T follicular helper cell (primary cell): Measurements from ENCODE around the gene FRAS1.
"Not testable (repeated sequence)": the region's sequence is repeated elsewhere in the genome, so short reads cannot be mapped to it uniquely, and the experiment has no call there.

ENCODE experiments used
- DNase-seq: peaks from one replicate; pipeline ENCODE4 v3.0.0-alpha.2; 2020; ENCODE audit warnings: low read depth

Gene FRAS1

GRCh38 chr4:78548889-78549288 lies 491.8 kb downstream of the FRAS1 start:
- not testable (repeated sequence) for DNase-seq

- no peak for DNase-seq
Measured at GRCh38 chr4:78551420-78552351, 494.6 kb downstream of the FRAS1 start, which contains the start of gene ANXA3. ANXA3 (plus strand) TSS chr4:78551770; CDS start chr4:78554474, 2,704 bp downstream.

- no peak for DNase-seq
Measured at GRCh38 chr4:78552389-78553042, 495.4 kb downstream of the FRAS1 start.

- no peak for DNase-seq
Measured at GRCh38 chr4:78553043-78553396, 495.9 kb downstream of the FRAS1 start.

- DNase-seq: no peak
Measured at GRCh38 chr4:78553529-78554060, 496.5 kb downstream of the FRAS1 start.

- DNase-seq: no peak
Measured at GRCh38 chr4:78556665-78557064, 499.5 kb downstream of the FRAS1 start.

GRCh38 chr4:78557841-78558240 lies 500.7 kb downstream of the FRAS1 start:
- DNase-seq: no peak

GRCh38 chr4:78558410-78558809 lies 501.3 kb downstream of the FRAS1 start:
- DNase-seq: no peak

- DNase-seq: no peak
Measured at GRCh38 chr4:78560296-78560963, 503.3 kb downstream of the FRAS1 start.

GRCh38 chr4:78561677-78562076 lies 504.6 kb downstream of the FRAS1 start:
- DNase-seq: no peak

GRCh38 chr4:78562687-78563086 lies 505.6 kb downstream of the FRAS1 start:
- DNase-seq: no peak

- no peak for DNase-seq
Measured at GRCh38 chr4:78565971-78566372, 508.8 kb downstream of the FRAS1 start.

- no peak for DNase-seq
Measured at GRCh38 chr4:78566834-78567499, 509.8 kb downstream of the FRAS1 start.

- DNase-seq: no peak
Measured at GRCh38 chr4:78567500-78568060, 510.5 kb downstream of the FRAS1 start.

GRCh38 chr4:78568640-78569305 lies 511.6 kb downstream of the FRAS1 start:
- DNase-seq: no peak

GRCh38 chr4:78569306-78569821 lies 512.2 kb downstream of the FRAS1 start:
- DNase-seq: no peak

- no peak for DNase-seq
Measured at GRCh38 chr4:78570117-78570516, 513.0 kb downstream of the FRAS1 start.

- DNase-seq: no peak
Measured at GRCh38 chr4:78571804-78572203, 514.7 kb downstream of the FRAS1 start.

GRCh38 chr4:78578674-78579425 lies 521.7 kb downstream of the FRAS1 start:
- DNase-seq: no peak

- no peak for DNase-seq
Measured at GRCh38 chr4:78581618-78582017, 524.5 kb downstream of the FRAS1 start.
